ENCODE measurements around the gene AIPL1. TPM values are rescaled to one million over a fixed set of nuclear protein-coding genes. Genes with fewer than 3 reads are reported as not detected.

Gene AIPL1
- total RNA-seq, 1 donor from 2014 or later = not detected

GRCh38 chr17:6374271-6374691, 60.6 kb downstream of the AIPL1 start:
- H3K4me3 ChIP-seq (ENCODE audit: low read depth, low read length) = no peak overlapping the region
- DNase-seq (ENCODE audit: low read depth) = no peak
- no peak for TF ChIP-seq CTCF (conservative IDR thresholded peaks at IDR 0.05; ENCODE audit: low read depth, low read length)

Other genes with a start within 250 kb of the AIPL1 start
- 65.1 and 74.3 TPM in 2 replicates for gene PIMREG, start 9.3 kb upstream of the AIPL1 start, total RNA-seq
- gene PITPNM3, start 121.4 kb upstream of the AIPL1 start, total RNA-seq = 0.65 and 1.3 TPM in 2 replicates
- 13.5 and 15.7 TPM in 2 replicates for gene KIAA0753, start 205.6 kb upstream of the AIPL1 start, total RNA-seq
- gene TXNDC17, start 205.9 kb upstream of the AIPL1 start, total RNA-seq = 351 and 501 TPM in 2 replicates
- 10.1 and 23.9 TPM in 2 replicates for gene MED31, start 216.5 kb upstream of the AIPL1 start, total RNA-seq
- 0.22 and 1.2 TPM in 2 replicates for gene C17orf100, start 216.6 kb upstream of the AIPL1 start, total RNA-seq